Right lobe of liver (tissue), 4 donors: Measurements from ENCODE around the gene ASPDH.

ENCODE experiments used
- POLR2A ChIP-seq: fragments of 450-650 bp; IDR thresholded peaks from one replicate; pipeline ENCODE4 v1.6.1; 2017; ENCODE audit warnings: antibody characterized with exemption, mild to moderate bottlenecking
- TF ChIP-seq, protein P1 (sequence below), 4 donors: fragments of 200-600 bp in 3 of 4; fragments of 450-650 bp in 1 of 4; IDR thresholded peaks; one replicate each; pipeline versions ENCODE4 v1.5.1 to v1.8.0; 2016 to 2022; ENCODE audit warnings: antibody characterized with exemption in 4 of 4, mild to moderate bottlenecking in 2 of 4
- donor health status: DM: no; HTN: no; CAD: no.
- donor health status: DM: no; HTN: no; CAD: no.
- donor health status: DM: no; HTN: yes; CAD: no.

DNA sequence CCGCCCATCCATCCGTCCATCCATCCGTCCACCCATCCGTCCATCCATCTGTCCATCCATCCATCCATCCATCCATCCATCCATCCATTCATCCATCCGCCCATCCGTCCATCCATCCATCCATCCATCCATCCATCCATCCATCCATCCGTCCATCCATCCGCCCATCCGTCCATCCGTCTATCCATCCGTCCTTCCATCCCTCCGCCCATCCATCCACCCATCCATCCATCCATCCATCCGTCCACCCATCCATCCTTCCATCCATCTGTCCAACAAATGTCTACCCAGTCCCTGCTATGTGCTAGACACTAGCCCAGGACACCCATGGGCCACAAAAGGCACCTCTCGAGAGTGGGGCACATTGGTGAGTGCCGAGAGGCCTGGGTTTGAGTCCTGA is 38.8 kb upstream of the ASPDH start:
- TF ChIP-seq, protein P1, sequence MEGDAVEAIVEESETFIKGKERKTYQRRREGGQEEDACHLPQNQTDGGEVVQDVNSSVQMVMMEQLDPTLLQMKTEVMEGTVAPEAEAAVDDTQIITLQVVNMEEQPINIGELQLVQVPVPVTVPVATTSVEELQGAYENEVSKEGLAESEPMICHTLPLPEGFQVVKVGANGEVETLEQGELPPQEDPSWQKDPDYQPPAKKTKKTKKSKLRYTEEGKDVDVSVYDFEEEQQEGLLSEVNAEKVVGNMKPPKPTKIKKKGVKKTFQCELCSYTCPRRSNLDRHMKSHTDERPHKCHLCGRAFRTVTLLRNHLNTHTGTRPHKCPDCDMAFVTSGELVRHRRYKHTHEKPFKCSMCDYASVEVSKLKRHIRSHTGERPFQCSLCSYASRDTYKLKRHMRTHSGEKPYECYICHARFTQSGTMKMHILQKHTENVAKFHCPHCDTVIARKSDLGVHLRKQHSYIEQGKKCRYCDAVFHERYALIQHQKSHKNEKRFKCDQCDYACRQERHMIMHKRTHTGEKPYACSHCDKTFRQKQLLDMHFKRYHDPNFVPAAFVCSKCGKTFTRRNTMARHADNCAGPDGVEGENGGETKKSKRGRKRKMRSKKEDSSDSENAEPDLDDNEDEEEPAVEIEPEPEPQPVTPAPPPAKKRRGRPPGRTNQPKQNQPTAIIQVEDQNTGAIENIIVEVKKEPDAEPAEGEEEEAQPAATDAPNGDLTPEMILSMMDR (IDR thresholded peaks at IDR 0.05) = no peak
- TF ChIP-seq POLR2A = no peak
